UCSD-AML1 (cell line): Measurements from ENCODE around the gene FKBP1A.
"Not testable (repeated sequence)": the region's sequence is repeated elsewhere in the genome, so short reads cannot be mapped to it uniquely, and the experiment has no call there.

Experiments
- DNase-seq: peaks from one replicate; lab custom pipeline; 2025; ENCODE audit not compliant: unreplicated experiment; lab: John Stamatoyannopoulos, UW

FKBP1A gene

GRCh38 chr20:1368448-1369199 lies 24.2 kb downstream of the FKBP1A start:
- DNase-seq, result no peak

DNA sequence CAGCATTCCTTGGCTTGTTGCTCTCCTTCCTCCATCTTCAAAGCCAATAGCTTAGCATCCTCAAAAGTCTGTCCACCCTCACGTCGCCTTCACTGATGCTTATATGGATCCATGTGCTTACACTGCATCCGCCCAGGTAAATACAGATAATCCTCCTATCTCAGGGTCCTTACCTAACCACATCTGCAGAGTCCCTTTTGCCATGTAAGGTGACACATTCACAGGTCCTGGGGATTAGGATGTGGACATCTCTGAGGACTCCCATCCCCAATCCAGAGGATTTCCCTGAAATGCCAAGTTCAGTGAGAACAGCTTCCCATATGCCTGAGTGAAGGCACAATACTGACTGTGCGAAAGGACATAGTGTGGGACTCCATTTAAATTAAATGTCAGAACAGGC lies 25.4 kb downstream of the FKBP1A start:
- no peak for DNase-seq

- DNase-seq, result no peak
Measured at GRCh38 chr20:1364106-1364505, 28.7 kb downstream of the FKBP1A start.

GRCh38 chr20:1363522-1363921 lies 29.3 kb downstream of the FKBP1A start:
- no peak for DNase-seq

DNA sequence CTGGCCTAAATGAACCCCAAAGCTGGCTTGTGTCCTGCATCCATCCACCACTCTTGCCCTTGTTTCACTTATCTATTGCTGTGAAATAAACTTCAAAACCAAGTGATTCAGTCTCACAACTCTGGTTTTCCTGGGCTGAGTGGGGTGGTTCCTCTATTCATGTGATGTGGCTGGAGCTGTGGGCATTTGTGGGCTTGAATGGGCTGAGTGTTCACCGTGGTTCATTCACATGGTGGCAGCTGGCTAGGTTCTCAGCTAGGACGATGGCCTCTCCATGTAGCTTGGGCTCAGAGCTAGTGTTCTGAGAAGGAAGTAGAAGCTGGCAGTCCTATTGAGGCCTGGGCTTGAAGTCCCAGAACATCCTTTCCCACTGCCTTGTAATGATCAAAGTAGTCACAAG lies 30.4 kb downstream of the FKBP1A start:
- no peak for DNase-seq

DNA sequence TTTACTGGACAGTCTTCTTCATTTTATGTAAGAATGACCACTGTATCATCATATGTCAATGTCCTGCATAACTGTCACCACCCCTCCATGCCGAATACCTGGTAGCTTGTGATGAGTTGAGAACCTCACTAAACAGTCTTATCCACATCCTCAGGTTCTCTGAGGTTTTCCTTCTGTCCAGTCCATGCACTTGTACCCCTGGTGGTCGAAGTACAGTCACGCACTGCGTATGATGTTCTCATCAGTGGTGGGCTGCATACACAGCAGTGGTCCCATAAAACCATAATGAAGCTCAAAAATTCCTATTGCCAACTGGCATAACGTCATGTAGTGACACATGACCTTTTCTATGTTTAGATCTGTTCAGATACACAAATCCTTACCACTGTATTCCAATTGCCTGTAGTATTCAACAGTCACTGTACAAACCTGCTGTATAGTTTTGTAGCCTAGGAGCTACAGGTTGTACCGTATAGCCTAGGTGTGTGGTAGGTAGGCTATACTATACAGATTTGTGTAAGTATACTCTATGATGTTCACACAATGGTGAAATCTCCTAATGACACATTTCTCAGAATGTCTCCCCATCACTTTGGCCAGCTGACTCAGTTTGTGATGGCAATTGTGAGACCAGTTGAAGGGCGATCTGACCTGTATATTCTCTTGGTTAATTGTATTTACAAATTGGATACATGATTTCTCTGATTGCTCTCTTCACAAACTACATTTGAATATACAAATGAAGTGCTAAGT lies 32.6 kb downstream of the FKBP1A start:
- DNase-seq, result no peak

GRCh38 chr20:1357921-1358671 lies 34.8 kb downstream of the FKBP1A start:
- no peak for DNase-seq

- no peak for DNase-seq
Measured at GRCh38 chr20:1353956-1354355, 38.9 kb downstream of the FKBP1A start.

- DNase-seq, result no peak
Measured at GRCh38 chr20:1346315-1346969, 46.4 kb downstream of the FKBP1A start.

GRCh38 chr20:1345756-1346093 lies 47.1 kb downstream of the FKBP1A start:
- DNase-seq, result no peak

- no peak for DNase-seq
Measured at GRCh38 chr20:1345030-1345755, 47.7 kb downstream of the FKBP1A start.

DNA sequence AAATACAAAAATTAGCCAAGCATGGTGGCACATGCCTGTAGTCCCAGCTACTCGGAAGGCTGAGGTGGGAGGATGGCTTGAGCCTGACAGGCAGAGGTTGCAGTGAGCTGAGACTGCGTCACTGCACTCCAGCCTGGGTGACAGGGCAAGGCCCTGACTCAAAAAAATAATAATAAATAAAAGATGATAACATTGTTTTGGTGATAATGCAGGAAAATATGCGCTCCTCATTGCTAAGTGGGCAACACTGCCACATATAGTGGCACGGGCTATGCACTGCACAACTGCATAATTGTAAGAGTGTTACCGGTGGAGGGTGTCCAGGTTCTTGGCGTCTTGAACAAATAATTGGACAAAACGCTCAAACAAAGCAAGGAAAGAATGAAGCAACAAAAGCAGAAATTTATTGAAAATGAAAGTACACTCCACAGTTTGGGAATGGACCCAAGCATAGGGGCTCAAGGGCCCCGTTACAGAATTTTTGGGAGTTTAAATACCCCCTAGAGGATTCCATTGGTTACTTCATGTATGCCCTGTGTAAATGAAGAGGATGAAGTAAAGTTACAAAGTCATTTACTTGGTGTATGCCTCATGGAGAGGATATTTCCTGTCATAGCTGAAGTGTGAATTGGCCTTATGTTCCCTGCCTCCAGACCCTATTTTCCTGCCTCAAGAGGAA lies 49.3 kb downstream of the FKBP1A start:
- DNase-seq, result not testable (repeated sequence)

- no peak for DNase-seq
Measured at GRCh38 chr20:1341561-1342265, 51.1 kb downstream of the FKBP1A start.

- no peak for DNase-seq
Measured at GRCh38 chr20:1338801-1339200, 54.1 kb downstream of the FKBP1A start.

DNA sequence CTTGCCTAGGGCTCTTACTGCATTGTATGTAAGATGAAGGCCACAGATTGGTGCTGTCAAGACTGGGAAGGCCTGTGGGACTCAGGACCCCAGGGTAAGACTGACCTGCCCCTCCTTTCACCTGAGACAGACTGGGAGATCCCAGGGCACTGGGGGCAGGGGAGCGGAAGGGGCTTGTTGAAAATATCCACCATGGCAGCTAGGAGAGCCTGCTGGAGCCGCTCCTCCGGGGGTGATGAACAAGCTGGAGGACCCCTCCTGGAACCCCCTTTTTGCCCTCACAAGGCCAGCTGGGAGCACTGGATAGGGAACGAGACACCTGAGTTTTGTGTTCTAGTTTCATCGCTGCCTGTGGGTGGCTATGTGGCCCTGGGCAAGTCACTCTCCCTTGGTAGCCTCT lies 54.8 kb downstream of the FKBP1A start:
- no peak for DNase-seq

DNA sequence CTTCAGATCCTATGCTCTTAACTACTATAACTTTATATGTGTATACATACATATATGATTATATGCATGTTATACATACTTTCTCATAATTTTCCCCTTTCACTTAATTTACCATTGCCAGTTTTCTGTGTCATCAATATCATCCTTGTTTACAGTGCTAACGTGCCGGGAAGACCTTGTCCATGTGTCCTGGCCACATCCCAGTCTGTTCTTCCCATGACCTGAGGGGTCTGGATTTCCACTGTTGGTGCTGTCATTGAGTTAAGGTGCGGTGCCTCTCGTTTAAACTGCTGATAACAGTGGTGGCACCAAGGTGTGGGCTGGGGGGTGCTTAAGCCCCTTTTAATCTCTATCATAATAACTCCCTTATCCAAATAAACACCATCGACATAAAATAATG lies 55.4 kb downstream of the FKBP1A start:
- DNase-seq, result no peak

DNA sequence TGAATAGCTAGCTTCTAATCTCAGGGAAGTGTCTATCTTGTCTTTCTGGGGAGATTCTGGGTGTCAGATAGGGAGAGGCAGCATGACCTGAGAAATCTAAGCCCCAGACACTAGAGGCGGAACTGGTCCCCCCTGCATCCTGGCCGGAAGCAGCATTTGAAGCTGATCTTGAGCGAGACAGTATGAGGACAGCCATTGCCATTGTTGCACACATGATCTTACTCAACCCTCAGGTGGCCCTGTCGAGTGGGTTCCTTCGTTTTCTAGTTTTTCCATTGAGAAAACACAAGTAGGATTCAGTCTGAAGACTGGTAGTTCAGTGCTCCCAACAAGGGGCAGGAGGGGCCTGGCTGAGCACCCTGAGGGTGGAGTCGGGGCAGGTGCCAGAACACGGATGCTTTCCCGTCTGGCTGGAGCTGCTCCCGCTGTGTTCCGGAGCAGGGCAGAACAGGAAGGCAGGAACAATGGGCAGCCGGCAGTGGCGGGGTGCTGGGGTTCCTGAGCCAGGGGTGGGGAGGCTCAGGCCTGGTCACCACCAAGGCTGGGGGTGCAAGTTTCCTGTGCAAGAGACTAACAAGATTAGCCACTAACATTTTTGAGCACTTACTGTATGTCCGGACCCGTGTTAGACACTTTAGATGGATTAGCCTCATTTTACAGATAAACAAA lies 56.0 kb downstream of the FKBP1A start:
- DNase-seq, result peak; percentile 60

DNA sequence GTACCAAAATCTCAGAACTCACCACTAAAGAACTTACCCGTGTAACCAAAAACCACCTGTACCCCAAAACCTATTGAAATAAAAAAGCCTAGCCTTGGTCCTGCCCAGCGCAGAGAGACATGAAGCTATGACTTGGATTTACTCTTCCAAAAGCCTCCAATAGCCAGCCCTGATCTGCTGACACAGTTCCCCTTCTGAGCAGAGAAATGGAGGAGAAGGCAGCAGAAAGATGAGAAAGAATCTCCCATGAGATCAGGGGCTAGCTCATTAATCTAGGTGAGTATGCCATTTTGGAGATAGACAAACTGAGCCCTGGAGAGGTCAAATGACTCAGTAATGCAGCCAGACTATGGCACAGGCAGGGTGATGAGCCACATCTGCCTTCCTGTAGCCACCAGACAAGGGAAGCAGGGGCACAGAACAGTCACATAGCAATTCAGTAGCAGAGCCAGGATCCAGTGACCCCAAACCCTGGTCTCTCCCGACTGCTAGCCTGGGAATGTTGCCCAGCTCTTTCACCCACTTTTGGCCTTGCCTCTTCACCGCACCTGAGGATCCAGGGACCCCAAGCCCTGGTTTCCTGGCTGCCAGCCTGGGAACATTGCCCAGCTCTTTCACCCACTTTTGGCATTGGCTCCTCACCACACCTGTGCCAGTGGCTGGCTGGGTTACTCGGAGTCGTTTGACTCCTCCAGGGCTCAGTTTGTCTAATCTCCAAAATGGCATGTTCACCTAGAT lies 56.7 kb downstream of the FKBP1A start:
- no peak for DNase-seq
